ENCODE data around the gene KRT81.
"Not testable (repeated sequence)": the region's sequence is repeated elsewhere in the genome, so short reads cannot be mapped to it uniquely, and the experiment has no call there.

KRT81 gene

DNA sequence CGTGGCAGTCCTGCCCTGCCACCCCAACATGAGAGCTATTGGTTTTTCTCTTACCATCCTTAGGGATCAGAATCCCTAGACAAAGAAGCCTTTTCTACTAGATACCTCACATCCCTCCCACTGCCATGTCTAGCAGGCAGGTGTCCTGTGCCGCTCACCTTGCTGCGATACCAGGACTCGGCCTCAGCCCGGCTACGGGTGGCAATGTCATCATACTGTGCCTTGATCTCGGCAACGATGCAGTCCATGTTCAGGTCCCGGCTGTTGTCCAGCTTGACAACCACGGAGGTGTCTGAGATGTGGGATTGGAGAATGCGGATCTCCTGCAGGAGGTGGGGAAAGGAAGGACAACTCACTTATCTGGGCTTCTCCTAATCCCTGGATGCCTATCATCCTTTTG lies 25.4 kb upstream of the KRT81 start:
- DNase-seq = no peak

- no peak for DNase-seq
These were observed 25.0 kb upstream of the KRT81 start for GRCh38 chr12:52316290-52316689.

DNA sequence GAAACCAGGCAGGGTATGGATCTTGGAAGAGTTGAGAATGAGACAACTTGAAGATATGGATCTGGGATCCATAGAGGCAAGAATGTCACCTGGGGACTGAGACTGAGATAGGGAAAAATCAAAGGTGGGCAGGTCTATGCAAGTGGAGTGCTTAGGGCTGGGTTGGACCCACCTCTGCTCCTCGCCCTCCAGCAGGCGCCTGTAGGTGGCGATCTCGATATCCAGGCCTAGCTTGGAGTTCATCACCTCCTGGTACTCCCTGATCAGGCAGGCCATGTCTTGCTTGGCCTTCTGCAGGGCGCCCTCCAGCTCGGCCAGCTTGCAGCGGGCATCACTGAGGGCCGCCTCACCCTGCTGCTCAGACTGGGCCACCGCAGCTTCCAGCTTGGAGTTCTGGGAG lies 24.4 kb upstream of the KRT81 start:
- DNase-seq = peak; percentile 62

DNA sequence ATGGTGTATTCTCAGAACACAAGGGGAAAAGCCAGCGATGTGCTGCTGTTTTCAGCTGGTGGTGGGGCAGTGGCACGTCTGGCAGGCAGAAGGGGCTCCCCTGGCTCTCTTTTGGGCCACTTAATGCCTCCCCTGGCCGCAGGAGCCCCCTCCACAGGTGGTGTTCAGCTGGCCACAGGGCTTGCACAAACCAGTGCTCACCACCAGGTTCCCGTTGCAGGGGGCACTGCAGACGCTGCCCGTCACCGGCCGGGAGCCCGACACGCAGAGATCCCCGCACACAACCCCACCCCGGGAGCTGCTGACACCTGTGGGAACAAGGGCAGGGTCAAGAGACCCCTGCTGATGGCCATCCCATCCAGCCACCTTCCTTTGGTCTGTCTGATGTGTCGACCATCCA lies 23.2 kb upstream of the KRT81 start:
- no peak for DNase-seq

DNA sequence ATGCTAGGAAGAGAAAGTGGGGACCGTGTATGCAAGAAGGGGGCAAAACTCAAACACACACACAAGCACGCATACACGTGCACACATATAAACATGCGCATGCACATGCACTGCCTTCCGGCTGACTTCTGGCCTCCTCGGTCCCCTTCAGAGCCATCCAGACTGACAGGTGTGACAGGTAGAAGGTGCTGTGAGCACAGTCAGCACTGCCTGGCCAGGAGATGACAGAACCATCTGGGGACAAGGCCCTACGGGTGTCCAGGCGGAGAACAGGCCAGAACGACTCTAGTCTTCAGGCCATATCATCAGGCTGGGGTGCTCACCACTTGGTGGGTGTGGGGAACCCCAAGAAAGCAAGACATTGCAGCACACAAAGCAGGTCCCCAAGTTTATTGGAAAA lies 22.6 kb upstream of the KRT81 start:
- DNase-seq = peak; percentile 16

DNA sequence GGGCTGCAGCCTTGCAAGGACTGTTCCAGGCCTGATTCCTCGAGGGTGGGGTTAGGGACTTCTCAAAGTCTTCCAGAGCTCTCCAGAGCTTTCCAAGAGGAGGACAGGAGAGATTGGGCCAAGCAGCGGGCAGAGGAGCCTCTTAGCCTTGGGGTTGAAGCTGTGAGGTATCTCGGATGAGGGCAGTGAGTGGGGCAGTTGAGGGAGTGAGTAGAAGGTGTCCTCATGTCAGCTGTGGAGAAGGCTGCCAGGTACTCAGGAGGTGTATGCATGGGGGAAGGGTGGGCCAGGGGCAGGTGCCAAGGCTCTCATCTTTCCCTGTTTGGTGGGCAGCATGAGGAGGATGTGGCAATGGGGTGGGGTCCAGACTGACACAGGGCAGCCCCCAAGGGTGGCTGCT lies 22.1 kb upstream of the KRT81 start:
- no peak for DNase-seq

DNA sequence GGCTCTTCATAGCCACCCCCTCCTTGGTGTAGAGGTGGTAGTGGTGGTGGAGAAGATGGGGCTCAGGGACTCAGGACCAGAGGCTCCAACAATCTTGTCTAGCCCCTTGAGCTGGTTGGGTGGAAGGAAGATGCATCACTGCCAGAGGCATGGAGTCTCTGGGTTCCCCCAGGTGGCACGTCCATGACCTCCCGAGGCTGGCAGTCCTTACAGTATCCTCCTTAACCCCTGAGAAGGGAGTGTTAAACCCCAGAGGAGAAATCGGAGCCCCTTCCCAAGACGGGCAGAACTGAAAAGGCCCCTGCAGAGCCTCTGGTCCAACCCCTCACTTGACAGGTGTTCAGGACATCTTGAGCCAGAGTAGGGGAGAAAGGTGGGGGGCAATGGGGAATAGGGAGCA lies 20.8 kb upstream of the KRT81 start:
- DNase-seq = no peak

GRCh38 chr12:52311285-52311648 lies 19.9 kb upstream of the KRT81 start:
- no peak for DNase-seq

GRCh38 chr12:52310622-52311284 lies 19.4 kb upstream of the KRT81 start:
- DNase-seq = peak; percentile 27

DNA sequence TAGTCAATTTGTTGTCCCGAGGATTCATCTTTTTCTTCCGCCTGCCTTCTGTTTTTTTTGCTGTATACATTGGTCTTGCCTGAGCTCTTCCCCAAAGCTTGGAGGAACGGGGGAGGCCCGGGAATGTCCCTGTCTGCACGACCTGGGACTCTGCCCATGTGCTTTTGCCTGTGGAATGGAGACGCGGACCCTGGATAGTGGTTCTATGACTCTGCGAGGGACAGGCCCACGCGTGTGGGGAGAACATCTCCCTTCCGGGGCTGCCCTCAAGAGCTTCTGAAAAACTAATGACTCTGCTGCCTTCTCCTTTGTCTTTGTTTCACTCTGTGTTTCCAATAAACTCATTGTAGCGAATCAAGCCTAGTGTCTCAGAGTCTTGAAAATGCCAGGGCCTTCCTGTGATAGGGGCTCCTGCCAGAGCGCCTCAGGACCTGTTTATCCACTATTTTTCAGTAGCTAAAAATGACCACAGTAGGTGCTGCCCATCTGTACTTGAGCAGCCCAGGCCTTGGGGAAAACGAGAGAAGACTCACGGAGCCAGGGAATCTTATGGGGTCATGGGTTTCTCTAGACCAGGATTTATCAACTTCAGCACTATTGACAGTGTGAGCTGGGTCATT lies 17.6 kb upstream of the KRT81 start:
- no peak for DNase-seq

- DNase-seq = peak; percentile 87
These were observed 16.8 kb upstream of the KRT81 start for GRCh38 chr12:52307836-52308805.

DNA sequence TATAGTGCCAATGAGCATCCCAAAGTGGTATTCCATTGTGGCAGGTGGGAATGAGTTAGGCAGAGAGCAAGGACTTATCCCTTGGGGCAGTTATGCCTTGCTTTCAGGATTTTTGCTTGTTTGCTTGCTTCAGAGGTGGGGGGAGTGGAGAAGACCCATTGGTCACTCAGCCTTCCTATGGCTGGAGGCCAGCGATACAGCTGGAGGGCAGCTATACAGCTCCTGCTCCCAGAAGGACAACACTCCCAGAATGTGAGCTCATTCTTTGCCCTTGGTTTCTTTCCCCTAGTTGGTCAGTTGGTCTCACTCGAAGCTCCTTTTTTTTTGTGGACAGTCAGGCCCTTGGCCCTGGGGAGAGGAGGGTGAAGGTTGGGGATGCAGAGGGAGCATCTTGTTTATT lies 15.4 kb upstream of the KRT81 start:
- no peak for DNase-seq

DNA sequence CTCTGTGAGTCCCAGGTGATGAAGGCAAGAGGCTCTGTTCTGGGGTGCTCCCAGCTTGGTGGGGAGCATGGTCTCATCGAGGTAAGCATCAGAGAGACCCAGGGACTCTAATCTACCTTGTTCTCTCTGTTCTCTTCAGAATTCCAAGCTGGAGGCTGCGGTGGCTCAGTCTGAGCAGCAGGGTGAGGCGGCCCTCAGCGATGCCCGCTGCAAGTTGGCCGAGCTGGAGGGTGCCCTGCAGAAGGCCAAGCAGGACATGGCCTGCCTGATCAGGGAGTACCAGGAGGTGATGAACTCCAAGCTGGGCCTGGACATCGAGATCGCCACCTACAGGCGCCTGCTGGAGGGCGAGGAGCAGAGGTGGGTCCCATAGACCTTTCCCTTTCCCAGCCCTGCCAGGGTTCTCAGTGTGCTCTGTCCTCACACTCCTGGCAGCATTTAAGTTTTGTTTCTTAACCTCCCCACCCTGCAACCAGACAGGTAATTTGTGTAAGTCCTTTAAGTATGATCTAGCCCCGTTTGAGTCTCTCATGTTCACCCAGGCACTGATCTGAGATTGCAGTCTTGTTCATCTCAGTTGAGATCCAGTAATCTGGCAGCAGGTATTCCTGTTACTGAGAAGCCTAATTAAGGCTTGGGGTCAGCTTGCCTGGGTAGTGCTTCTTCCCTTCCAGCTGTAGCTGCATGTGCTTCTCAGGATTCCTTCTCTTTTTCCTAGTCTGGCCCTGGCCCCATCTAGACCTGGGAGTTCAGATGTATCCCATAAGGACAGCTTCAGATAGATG lies 14.8 kb upstream of the KRT81 start:
- DNase-seq = peak; percentile 46

GRCh38 chr12:52304941-52305411 lies 13.6 kb upstream of the KRT81 start:
- not testable (repeated sequence) for DNase-seq

- not testable (repeated sequence) for DNase-seq
These were observed 11.0 kb upstream of the KRT81 start for GRCh38 chr12:52302242-52302914.

DNA sequence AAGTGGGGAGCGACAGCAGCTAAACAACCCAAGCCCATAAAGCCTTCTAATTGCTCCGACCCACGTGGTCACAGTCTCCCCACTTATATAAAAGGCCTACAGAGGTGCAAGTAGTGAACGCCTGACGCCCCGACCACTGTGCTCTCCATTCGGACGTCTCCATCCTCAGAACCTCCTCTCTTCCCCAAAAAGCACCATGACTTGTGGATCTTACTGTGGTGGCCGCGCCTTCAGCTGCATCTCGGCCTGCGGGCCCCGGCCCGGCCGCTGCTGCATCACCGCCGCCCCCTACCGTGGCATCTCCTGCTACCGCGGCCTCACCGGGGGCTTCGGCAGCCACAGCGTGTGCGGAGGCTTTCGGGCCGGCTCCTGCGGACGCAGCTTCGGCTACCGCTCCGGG lies 10.4 kb upstream of the KRT81 start:
- not testable (repeated sequence) for DNase-seq

DNA sequence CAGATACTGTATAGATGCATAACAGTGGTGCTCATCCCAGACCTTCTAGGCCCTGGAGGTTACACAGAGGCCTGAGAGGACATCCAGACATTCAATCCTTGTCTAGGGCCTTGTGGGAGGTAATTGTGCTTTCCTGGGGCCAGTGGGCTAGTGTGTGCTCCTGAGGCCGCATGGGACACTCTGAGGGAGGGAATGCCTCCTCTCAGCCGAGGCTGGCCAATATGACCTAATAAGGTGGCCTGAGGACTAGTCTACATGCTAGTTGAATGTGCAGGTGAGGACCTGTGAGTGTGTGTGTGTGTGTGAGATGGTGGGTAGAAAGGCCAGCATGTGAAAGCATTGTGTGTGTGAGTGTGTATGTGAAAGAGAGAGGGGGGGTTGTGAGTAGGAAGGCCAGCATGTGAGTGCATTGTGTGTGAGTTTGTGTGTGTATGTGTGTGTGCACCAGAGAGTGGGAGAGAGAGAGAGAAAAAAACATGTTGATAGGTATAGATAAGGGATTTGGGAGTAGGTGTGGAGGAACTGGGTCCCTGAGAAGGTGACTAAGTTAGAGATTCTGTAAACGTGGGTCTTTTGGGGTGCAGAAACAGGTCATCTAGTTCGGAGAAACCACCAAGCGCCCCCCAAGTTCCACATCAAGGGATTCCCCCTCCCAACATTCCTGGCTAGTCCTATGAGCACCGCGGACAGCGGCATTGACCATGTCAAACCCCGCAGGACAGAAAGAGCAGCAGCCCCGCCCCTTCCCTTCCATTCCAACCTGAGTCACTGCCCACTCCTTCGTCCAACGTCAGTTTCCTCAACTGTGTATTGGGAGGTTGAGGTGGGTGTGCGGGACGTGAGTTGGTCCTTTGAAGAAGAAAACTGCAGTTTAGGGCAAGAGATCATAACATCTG lies 9.7 kb upstream of the KRT81 start:
- DNase-seq = no peak

DNA sequence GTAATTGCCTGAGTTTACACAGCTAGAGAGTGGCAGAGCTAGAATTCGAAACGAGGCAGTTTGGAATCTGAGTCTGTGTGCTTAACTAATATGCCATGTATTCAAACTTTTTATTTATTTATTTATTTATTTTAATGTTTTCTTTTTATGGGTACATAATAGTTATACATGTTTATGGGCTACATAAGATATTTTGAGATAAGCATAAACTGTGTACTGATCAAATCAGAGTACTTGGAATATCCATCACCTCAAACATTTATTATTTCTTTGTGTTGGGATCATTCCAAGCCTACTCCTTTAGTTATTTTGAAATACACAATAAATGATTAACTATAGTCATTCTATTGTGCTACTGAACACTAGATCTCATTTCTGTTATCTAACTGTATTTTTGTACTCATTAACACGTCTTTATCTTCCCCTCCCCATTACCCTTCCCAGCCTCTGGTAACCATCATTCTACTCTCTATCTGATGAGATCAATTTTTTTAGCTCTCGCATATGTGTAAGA lies 7.4 kb upstream of the KRT81 start:
- no peak for DNase-seq

DNA sequence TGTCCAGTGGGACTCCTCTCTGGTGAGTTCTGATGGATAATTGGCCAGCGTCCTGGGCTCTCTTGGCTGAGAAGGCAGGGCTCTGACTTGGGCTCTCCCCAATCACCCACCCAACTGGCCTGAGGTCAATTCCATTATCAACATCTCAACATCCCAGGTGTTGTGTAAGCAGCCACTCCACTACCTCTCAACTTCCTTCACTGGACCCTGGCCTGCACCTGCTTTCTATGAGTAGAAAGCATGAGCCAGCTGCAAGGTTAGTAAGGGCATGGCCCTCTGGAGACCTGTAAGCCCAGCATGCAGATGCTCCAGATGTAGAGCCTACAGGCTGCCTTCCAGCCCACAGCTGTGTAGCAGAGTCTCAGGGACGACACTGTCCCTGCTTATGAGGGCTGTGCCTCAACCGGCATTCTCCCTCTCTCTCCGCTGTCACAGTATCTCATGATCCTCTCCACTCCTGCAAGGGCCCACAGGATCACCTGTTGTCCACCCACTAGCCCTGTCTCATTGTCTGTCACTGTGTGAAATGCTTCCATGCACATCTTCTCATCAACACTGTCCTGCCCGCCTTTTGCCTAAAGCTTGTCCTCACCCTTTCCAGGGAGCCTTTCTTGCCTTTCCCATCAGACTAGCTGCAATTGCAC lies 5.4 kb upstream of the KRT81 start:
- DNase-seq = peak; percentile 63

- no peak for DNase-seq
These were observed 4.3 kb upstream of the KRT81 start for GRCh38 chr12:52295663-52296062.
